ENCODE results near the gene PIK3IP1. TPM values are rescaled to one million over a fixed set of nuclear protein-coding genes. Genes with fewer than 3 reads are reported as not detected.

The PIK3IP1 gene
- total and polyA plus RNA-seq, 2 donors from 2014 or later: 21.4 to 42.7 TPM

GRCh38 chr22:31290494-31291471 lies 1.5 kb downstream of the PIK3IP1 start:
- TF ChIP-seq, protein P1, sequence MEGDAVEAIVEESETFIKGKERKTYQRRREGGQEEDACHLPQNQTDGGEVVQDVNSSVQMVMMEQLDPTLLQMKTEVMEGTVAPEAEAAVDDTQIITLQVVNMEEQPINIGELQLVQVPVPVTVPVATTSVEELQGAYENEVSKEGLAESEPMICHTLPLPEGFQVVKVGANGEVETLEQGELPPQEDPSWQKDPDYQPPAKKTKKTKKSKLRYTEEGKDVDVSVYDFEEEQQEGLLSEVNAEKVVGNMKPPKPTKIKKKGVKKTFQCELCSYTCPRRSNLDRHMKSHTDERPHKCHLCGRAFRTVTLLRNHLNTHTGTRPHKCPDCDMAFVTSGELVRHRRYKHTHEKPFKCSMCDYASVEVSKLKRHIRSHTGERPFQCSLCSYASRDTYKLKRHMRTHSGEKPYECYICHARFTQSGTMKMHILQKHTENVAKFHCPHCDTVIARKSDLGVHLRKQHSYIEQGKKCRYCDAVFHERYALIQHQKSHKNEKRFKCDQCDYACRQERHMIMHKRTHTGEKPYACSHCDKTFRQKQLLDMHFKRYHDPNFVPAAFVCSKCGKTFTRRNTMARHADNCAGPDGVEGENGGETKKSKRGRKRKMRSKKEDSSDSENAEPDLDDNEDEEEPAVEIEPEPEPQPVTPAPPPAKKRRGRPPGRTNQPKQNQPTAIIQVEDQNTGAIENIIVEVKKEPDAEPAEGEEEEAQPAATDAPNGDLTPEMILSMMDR (IDR thresholded peaks at IDR 0.05; ENCODE audit: borderline replicate concordance, extremely low read depth, insufficient read depth): no peak
- intact Hi-C loops (cut with DNase I): no loop called here
- Histone ChIP-seq H3K4me1 (ENCODE audit: control insufficient read depth in 2 of 3, insufficient read depth in 2 of 3, low read depth in 1 of 3, low read length in 3 of 3) (peaks cover 0 to 17% (median 10%) of the 10 kb centered on the region in 3 donors), H3K4me3 (ENCODE audit: low read length in 3 of 3) (peak overlapping the region; percentile 46 to 99 (median 84)), H3K27me3 (ENCODE audit: control insufficient read depth, insufficient read depth, low read length) (no peaks in the 10 kb centered on the region), H3K36me3 (ENCODE audit: control insufficient read depth in 2 of 3, insufficient read depth in 3 of 3, low read length in 3 of 3) (peaks cover 0 to 12% (median 6%) of the 10 kb centered on the region in 3 donors), H3K9ac (ENCODE audit: low read length in 3 of 3) (peak overlapping the region; percentile 17 to 92 (median 74)), H3K27ac (ENCODE audit: low read depth in 2 of 2, low read length in 2 of 2) (peak overlapping the region; percentile 90 to 96), H3K9me3 (ENCODE audit: control insufficient read depth in 2 of 3, insufficient read depth in 1 of 3, low read length in 3 of 3) (no peaks in the 10 kb centered on the region)
- no peak for FAIRE-seq
- peak; percentile 92 to 98 (median 96) for DNase-seq

- peaks cover 0 to 18% (median 8%) of the 10 kb centered on the region in 3 donors for H3K36me3 ChIP-seq (ENCODE audit: control insufficient read depth in 2 of 3, insufficient read depth in 3 of 3, low read length in 3 of 3)
- no peaks in the 10 kb centered on the region for H3K27me3 ChIP-seq (ENCODE audit: control insufficient read depth, insufficient read depth, low read length)
- H3K4me1 ChIP-seq (ENCODE audit: control insufficient read depth in 2 of 3, insufficient read depth in 2 of 3, low read depth in 1 of 3, low read length in 3 of 3): peaks cover 0 to 18% (median 6%) of the 10 kb centered on the region in 3 donors
- intact Hi-C loops (cut with DNase I): no loop called here
- no peaks in the 10 kb centered on the region for H3K9me3 ChIP-seq (ENCODE audit: control insufficient read depth in 2 of 3, insufficient read depth in 1 of 3, low read length in 3 of 3)
- H3K4me3 ChIP-seq (ENCODE audit: low read length in 3 of 3): no peak overlapping the region
- DNase-seq: no peak
- FAIRE-seq: no peak
- TF ChIP-seq, protein P1 (IDR thresholded peaks at IDR 0.05; ENCODE audit: borderline replicate concordance, extremely low read depth, insufficient read depth): no peak
- peak overlapping the region in 1 of 3 donors; percentile 21 for H3K9ac ChIP-seq (ENCODE audit: low read length in 3 of 3)
- H3K27ac ChIP-seq (ENCODE audit: low read depth in 2 of 2, low read length in 2 of 2): peak overlapping the region; percentile 86 to 89
Observed at GRCh38 chr22:31289344-31289743, 2.9 kb downstream of the PIK3IP1 start.

- peaks cover 0 to 18% (median 6%) of the 10 kb centered on the region in 3 donors for H3K4me1 ChIP-seq (ENCODE audit: control insufficient read depth in 2 of 3, insufficient read depth in 2 of 3, low read depth in 1 of 3, low read length in 3 of 3)
- H3K36me3 ChIP-seq (ENCODE audit: control insufficient read depth in 2 of 3, insufficient read depth in 3 of 3, low read length in 3 of 3): peaks cover 0 to 18% (median 11%) of the 10 kb centered on the region in 3 donors
- DNase-seq (no peak), FAIRE-seq (no peak)
- H3K27ac ChIP-seq (ENCODE audit: low read depth in 2 of 2, low read length in 2 of 2): no peak overlapping the region
- peak overlapping the region in 1 of 3 donors; percentile 21 for H3K9ac ChIP-seq (ENCODE audit: low read length in 3 of 3)
- intact Hi-C loops (cut with DNase I): no loop called here
- no peaks in the 10 kb centered on the region for H3K9me3 ChIP-seq (ENCODE audit: control insufficient read depth in 2 of 3, insufficient read depth in 1 of 3, low read length in 3 of 3)
- no peaks in the 10 kb centered on the region for H3K27me3 ChIP-seq (ENCODE audit: control insufficient read depth, insufficient read depth, low read length)
- H3K4me3 ChIP-seq (ENCODE audit: low read length in 3 of 3): no peak overlapping the region
- TF ChIP-seq, protein P1 (IDR thresholded peaks at IDR 0.05; ENCODE audit: borderline replicate concordance, extremely low read depth, insufficient read depth): no peak
Observed at GRCh38 chr22:31288496-31289240, 3.6 kb downstream of the PIK3IP1 start.
